Left cardiac atrium (tissue), 4 donors: ENCODE results near the gene THADA. TPM values are rescaled to one million over a fixed set of nuclear protein-coding genes. Genes with fewer than 3 reads are reported as not detected.
A peak's percentile ranks its signal among the peaks of the same experiment; 100 is the strongest.
"Not testable (repeated sequence)": the region's sequence is repeated elsewhere in the genome, so short reads cannot be mapped to it uniquely, and the experiment has no call there.

Source experiments
- ATAC-seq, 2 donors: fragments of 200-7000 bp; cut with Tn5 transposase; one replicate each; pipeline ENCODE4 v1.9.1; 2020; ENCODE audit warnings: mild to moderate bottlenecking in 2 of 2, moderate library complexity in 2 of 2
- DNase-seq: peaks from one replicate; pipeline ENCODE4 v3.0.0-alpha.2; 2020
- intact Hi-C, 2 donors: fragments of 100-400 bp; cut with DNase I; formaldehyde crosslinking; loops; one replicate each; pipeline versions ENCODE4 v1.14.1 to v1.15.1; 2022 to 2023
- total RNA-seq, 2 donors: library from RNA; stranded (reverse); fragmentation: NEBNext Ultra II Directional; extraction: Animal tissue kit (Norgen Biotek cat#: 25700); gene quantifications; one replicate each; pipeline ENCODE4 v1.2.1, GENCODE V29; 2021
- donor health status: DM: no; HTN: yes; CAD: no.
- donor health status: DM: no; HTN: yes; CAD: no; lungs with severe emphysema.
- donor health status: DM: yes; HTN: yes; CAD: no.
- donor health status: Dilated cardiomyopathy.

The THADA gene
- total RNA-seq, 2 donors from 2014 or later, result 19.2 to 21.5 TPM

- intact Hi-C loops, result no loop called here
- no peak for ATAC-seq
- no peak for DNase-seq
Observed at GRCh38 chr2:43410055-43410604, 185.7 kb downstream of the THADA start.

GRCh38 chr2:43408407-43409160 is 187.3 kb downstream of the THADA start:
- DNase-seq, result no peak
- peak; percentile 39 to 43 for ATAC-seq

GRCh38 chr2:43407935-43408334 is 187.9 kb downstream of the THADA start:
- DNase-seq, result no peak
- no peak for ATAC-seq
- intact Hi-C loops, result no loop called here

More at GRCh38 chr2:43408407-43409160, 187.3 kb downstream of the THADA start:
- intact Hi-C loops, result no loop called here

- ATAC-seq (no peak), DNase-seq (no peak)
- intact Hi-C loops, result no loop called here
Observed at GRCh38 chr2:43406651-43407279, 189.1 kb downstream of the THADA start.

- intact Hi-C loops, result no loop called here
- no peak for ATAC-seq
Observed at GRCh38 chr2:43405829-43406228, 190.0 kb downstream of the THADA start.

GRCh38 chr2:43402452-43402937 is 193.3 kb downstream of the THADA start:
- ATAC-seq (peak in 1 of 2 donors; percentile 51), DNase-seq (no peak)
- intact Hi-C loops, result no loop called here

More at GRCh38 chr2:43405829-43406228, 190.0 kb downstream of the THADA start:
- no peak for DNase-seq

GRCh38 chr2:43402002-43402401 is 193.8 kb downstream of the THADA start:
- DNase-seq (no peak), ATAC-seq (no peak)
- intact Hi-C loops, result no loop called here

- intact Hi-C loops, result no loop called here
- peak; percentile 16 to 53 for ATAC-seq
- no peak for DNase-seq
Observed at GRCh38 chr2:43400508-43400907, 195.3 kb downstream of the THADA start.

GRCh38 chr2:43399515-43400264 is 196.1 kb downstream of the THADA start:
- DNase-seq (no peak), ATAC-seq (peak; percentile 32 to 59)
- intact Hi-C loops, result no loop called here

GRCh38 chr2:43399098-43399497 is 196.7 kb downstream of the THADA start:
- no peak for DNase-seq
- intact Hi-C loops, result no loop called here
- no peak for ATAC-seq

- no peak for DNase-seq
- intact Hi-C loops, result no loop called here
- no peak for ATAC-seq
Observed at GRCh38 chr2:43397821-43398220, 198.0 kb downstream of the THADA start.

GRCh38 chr2:43397411-43397810 is 198.4 kb downstream of the THADA start:
- intact Hi-C loops, result no loop called here
- no peak for ATAC-seq
- DNase-seq, result no peak

- ATAC-seq, intact Hi-C loops, DNase-seq: not testable (repeated sequence)
Observed at GRCh38 chr2:43396344-43396743, 199.5 kb downstream of the THADA start.

GRCh38 chr2:43393918-43394317 is 201.9 kb downstream of the THADA start:
- intact Hi-C loops, result no loop called here
- DNase-seq (no peak), ATAC-seq (no peak)

- ATAC-seq, result peak in 1 of 2 donors; percentile 21
- intact Hi-C loops, result no loop called here
- no peak for DNase-seq
Observed at GRCh38 chr2:43391878-43392215, 204.0 kb downstream of the THADA start.

GRCh38 chr2:43391201-43391877 is 204.5 kb downstream of the THADA start:
- DNase-seq (no peak), ATAC-seq (peak in 1 of 2 donors; percentile 49)
- intact Hi-C loops, result no loop called here

GRCh38 chr2:43389581-43390466 is 206.0 kb downstream of the THADA start:
- ATAC-seq, result no peak
- DNase-seq, result no peak
- intact Hi-C loops, result no loop called here

- intact Hi-C loops, result no loop called here
- no peak for ATAC-seq
- no peak for DNase-seq
Observed at GRCh38 chr2:43388371-43388770, 207.5 kb downstream of the THADA start.
